HG03469 (cell line): ENCODE results near the gene ME3.
A peak's percentile ranks its signal among the peaks of the same experiment; 100 is the strongest.

Experiments used
- ATAC-seq: cut with Tn5 transposase; IDR thresholded peaks from one replicate; pipeline ENCODE4 v1.9.1; 2021; ENCODE audit warnings: mild to moderate bottlenecking, moderate library complexity, moderate number of reproducible peaks; ENCODE audit not compliant: unreplicated experiment

ME3 gene

GRCh38 chr11:86693518-86693917, 21.1 kb upstream of the ME3 start:
- no peak for ATAC-seq

- no peak for ATAC-seq
Measured at GRCh38 chr11:86692746-86693145, 20.3 kb upstream of the ME3 start.

GRCh38 chr11:86692317-86692716, 19.9 kb upstream of the ME3 start:
- no peak for ATAC-seq

- peak; percentile 89 for ATAC-seq
Measured at GRCh38 chr11:86688398-86689179, 16.2 kb upstream of the ME3 start.

- ATAC-seq: no peak
Measured at GRCh38 chr11:86687185-86687778, 14.9 kb upstream of the ME3 start.

DNA sequence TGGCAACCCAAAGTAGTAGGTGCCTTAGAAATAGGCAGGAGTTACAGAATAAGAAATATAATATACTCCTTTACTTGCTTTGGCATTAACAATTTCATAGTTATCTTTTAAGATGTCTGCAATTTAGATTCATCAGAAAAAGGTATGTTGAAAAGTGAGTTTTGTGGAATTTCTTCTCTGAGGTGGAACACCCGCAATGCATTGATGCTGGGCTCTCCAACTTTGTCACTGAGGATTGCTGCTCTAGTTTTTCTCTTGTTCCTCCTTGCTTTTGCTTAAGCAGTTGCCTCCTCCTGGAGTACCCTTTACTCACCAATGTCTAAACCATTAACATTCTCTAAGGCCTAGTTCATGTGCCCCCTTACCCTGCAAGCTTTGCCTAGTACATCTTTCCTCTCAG, 14.1 kb upstream of the ME3 start:
- ATAC-seq: no peak

- no peak for ATAC-seq
Measured at GRCh38 chr11:86681483-86681756, 9.0 kb upstream of the ME3 start.

DNA sequence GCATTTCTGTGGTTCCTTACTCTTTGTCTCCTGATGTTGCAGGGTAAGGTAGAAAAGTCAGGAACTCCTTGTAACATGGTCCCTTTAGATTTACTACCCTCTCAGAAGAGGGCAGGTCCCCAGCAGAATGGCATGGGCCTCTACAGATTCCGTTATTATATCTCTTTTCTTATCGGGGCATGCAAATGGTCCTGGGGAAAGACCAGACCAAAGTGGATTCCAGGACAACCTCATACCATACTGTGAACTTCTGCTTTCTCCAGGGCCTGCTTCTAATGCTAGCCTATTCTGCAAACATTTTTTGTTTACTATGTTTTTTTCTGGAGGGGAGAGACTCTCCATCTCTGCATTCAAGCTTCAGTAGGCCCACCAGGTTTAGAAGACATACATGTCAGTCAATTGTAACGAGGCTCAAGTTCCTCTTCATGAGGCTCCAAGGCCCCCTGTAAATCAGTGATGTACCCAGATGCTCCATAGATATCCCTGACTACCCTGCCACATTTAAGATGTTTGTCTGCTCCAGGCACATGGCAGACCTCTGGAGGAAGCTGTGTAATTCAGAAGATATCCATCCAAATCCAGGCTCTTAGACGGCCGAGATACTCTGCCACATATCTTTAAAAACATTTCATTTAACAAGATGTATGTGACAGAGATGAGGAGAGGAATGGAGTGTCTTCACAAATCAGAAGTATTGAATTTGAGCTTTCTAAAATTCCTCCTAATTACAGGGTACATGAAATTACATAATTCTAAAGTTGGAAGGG, 8.5 kb upstream of the ME3 start:
- ATAC-seq: no peak

GRCh38 chr11:86678823-86679222, 6.4 kb upstream of the ME3 start:
- no peak for ATAC-seq

DNA sequence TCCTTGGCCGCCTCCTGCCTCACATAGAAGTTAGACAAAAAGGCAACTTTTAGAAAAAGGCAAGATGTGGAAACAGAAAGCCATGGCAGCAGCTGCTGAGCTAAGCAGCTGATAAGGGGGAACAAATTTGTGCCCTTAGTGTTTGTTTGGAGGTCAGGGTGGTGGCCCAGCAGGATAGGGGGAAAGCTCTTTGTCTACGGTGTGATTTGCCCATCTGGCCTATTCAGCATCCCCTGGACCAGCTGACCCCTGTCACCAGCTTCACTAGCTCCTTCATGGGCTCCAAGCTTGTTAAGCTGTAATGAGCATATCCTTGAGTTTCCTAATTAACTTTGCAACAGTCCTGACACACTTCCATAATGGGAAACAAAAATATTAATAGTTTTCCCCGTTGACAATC, 5.9 kb upstream of the ME3 start:
- ATAC-seq: no peak

- no peak for ATAC-seq
Measured at GRCh38 chr11:86676533-86677154, 4.2 kb upstream of the ME3 start.

DNA sequence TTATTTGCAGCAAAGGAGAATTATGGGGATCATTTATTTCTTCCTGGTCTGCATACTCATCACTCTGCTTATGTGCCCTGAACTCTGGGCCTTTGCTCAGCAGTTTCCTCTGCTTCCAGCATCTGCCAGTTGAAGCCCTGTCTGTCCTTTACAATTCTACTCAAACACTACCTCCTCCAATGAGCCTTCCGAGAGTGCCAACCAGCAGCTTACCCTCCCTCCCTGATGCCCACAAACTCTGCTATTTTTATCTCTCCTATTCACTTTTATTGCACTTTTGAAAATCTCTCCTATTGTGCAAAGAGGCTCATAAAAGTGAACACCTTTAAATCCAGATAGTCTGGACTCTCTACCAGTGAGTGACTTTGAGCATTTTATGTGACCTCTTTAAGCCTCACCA, 3.6 kb upstream of the ME3 start:
- ATAC-seq: no peak

- ATAC-seq: no peak
Measured at GRCh38 chr11:86675017-86675416, 2.6 kb upstream of the ME3 start.

GRCh38 chr11:86673872-86674750, 1.7 kb upstream of the ME3 start:
- ATAC-seq: no peak

DNA sequence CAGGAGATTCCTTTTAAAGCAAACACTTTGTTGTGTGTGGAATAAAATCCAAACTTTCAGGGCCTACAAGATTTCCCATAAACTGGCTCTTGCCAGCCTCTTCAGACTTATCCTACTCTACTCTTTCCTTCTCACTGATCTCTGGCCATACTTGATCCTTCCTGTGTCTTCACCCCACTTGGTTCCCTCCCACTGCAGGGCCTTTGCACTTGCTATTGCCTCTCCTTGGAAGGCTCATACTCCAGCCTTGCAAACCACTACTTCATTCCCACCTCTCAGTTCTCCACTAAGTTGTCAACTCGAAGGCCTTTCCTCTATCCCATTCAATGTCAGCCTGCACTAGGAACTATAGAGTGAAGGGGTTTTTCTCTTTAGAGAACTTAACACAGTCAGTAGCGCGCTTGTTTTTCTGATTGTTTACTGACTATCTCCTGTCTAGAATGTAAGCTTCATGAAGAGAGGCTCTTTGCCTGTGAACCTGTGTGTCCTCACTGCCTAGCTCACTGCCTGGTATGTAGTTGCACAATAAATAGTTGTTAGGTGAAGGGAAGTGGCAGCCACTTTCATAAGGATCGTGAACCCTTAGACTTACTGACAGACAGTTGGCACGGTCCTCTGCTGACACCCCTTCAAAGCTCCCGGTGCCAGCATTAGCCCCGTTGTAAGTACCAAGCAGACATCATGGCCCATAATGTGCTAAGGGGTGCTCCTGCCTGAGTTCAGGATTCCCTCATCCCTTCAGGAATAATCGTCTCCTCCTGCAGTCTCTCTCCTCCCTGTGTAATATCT, 833 bp upstream of the ME3 start:
- ATAC-seq: no peak

GRCh38 chr11:86671531-86672006, 847 bp downstream of the ME3 start:
- ATAC-seq: no peak

DNA sequence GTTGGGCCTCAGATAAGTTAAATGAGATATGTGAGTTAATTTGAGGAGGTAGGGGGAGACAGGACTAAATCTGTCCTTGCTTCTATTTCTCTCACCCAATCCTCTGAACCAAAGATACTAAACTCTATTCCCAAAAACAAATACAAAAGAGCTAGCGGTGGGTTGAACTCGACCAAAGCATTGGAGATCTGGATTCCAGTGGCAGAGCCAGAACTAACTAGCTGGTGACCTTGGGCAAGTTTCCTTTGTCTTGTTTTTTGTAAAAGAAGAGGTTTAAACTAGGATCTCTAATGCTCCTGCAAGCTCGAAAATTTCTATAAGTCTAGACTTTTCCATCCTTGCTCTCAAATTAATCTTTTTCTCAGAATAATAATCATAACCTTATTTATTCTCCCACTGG, 1.5 kb downstream of the ME3 start:
- no peak for ATAC-seq

DNA sequence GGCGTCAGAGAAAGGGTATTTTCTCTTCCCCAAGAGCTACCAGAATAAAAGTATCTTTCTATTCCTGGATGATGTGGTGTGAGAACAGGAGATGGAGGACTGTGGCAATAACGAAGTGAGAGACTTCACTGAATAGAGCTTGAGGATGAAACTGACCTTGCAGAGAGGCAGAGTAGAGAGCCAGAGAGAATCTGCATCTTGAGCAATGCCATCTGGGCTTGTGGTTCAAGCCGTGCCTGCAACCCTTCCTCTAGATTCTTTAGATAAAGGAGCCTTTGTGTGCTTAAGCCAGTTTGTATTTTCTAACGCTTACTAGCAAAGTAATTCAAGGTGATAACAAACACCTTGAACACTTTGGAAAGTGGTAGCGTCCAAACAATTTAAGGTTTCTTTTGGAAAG, 2.2 kb downstream of the ME3 start:
- no peak for ATAC-seq

DNA sequence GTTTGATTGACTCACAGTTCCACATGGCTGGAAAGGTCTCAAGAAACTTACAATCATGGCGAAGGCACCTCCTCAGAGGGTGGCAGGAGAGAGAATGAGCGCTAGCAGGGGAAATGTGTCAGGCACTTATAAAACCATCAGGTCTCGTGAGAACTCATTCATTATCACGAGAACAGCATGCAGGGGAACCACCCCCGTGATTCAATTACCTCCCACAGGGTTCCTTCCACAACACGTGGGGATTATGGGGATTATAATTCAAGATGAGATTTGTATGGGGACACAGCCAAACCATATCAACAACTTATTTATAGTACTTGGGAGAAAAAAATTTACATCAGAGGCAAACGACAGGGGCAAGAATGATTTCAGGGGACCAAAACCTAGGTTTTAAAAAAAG, 3.0 kb downstream of the ME3 start:
- ATAC-seq: no peak

DNA sequence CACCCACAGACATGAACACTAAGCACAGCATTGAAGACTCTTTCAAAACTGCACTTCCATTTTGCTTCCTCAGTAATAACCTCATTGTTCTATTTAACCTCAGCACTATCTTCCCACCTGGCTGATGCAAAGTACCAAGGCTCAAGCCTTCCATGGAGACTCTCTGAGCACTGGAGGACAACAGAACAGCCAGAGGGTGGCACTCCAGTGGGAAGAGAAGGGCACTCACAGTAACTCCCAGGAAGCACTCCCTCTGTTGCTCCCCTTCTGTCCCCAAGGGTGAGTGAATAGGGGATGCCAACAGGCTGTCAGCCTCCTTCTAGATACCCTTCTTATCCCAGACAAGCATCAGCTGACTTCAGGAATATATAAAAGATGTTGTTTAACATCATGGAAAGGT, 3.5 kb downstream of the ME3 start:
- ATAC-seq: no peak
